HL-60 (cell line): Measurements from ENCODE around the gene CHRM5.

ENCODE experiments used
- DNase-seq, 2 experiments: peaks; one replicate each; pipeline ENCODE4 v3.0.0-alpha.2; 2010 to 2020; ENCODE audit warnings: low read depth in 1 of 2, low spot score in 1 of 2
- H3K27ac ChIP-seq: fragments of 250-450 bp; sonication (Bioruptor Pico); replicated peaks from 2 replicates; pipeline ENCODE4 v1.5.1; 2020; ENCODE audit warnings: mild to moderate bottlenecking, moderate library complexity
- H3K27me3 ChIP-seq: fragments of 250-450 bp; sonication (Bioruptor Pico); 2 replicates; pipeline ENCODE4 v1.5.1; 2021; ENCODE audit warnings: mild to moderate bottlenecking, moderate library complexity; ENCODE audit not compliant: insufficient read depth, poor library complexity, severe bottlenecking
- H3K4me3 ChIP-seq: replicated peaks from 2 replicates; pipeline ENCODE4 v1.5.1; 2011; ENCODE audit warnings: mild to moderate bottlenecking, control low read depth, low read length; ENCODE audit not compliant: insufficient read depth
- GABPA ChIP-seq: IDR thresholded peaks from 2 replicates; pipeline ENCODE4 v1.6.1; 2012; ENCODE audit warnings: low read depth
- POLR2AphosphoS5 ChIP-seq: IDR thresholded peaks from 2 replicates; pipeline ENCODE4 v1.6.1; 2012; ENCODE audit warnings: low read depth
- SPI1 ChIP-seq: IDR thresholded peaks from 2 replicates; pipeline ENCODE4 v1.6.1; 2012; ENCODE audit warnings: low read depth, mild to moderate bottlenecking, borderline replicate concordance
- TF ChIP-seq, protein P1 (sequence below): IDR thresholded peaks from one replicate; pipeline ENCODE4 v1.5.1; 2011; ENCODE audit warnings: low read length, control low read depth, inconsistent platforms; ENCODE audit not compliant: insufficient read depth
- TF ChIP-seq, protein P2 (sequence below): IDR thresholded peaks from 2 replicates; pipeline ENCODE4 v1.6.1; 2012; ENCODE audit warnings: low read depth; ENCODE audit not compliant: insufficient replicate concordance

Gene CHRM5

DNA sequence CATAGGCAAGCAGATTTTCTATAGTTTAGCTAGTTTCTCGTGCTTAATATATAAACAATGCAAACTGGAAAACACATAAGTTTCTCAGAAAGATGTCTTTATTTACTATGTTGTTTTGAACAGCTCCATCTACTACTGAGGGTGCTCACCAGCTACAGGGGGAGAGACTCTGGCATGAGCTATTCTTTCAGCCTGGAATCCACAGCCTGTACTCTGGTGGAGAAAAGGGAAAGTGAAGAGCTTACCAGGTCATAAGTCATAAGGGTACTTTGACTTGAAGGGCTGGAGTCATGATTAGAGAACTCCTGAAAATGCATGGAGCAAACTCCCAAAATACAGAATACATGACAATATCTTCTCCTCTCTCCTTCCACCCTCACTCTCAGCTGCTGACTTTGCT lies 75.1 kb downstream of the CHRM5 start:
- no peaks in the 10 kb centered on the region for H3K27me3 ChIP-seq

DNA sequence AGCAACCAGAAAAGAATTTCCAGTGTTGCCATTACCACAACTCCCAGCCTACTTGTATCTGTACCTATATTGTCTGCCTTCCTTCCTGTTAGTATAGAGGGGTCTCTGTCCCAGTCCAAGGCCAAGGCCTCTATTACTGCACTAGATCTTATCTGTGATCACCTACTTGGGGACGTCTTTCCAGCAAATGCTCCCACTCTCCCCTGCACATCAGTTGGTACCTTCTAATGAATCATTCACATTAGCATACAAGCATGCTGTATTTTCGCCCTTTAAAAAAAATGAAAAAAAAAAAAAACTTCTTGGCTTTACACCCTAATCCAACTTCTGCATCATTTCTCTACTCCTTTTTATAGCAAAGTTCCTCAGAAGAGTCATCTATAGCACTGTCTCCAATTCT lies 75.5 kb downstream of the CHRM5 start:
- Histone ChIP-seq H3K27ac (no peak overlapping the region), H3K27me3 (no peaks in the 10 kb centered on the region), H3K4me3 (no peak overlapping the region)
- TF ChIP-seq SPI1 (no peak), POLR2AphosphoS5 (no peak), GABPA (no peak)
- TF ChIP-seq, protein P1, sequence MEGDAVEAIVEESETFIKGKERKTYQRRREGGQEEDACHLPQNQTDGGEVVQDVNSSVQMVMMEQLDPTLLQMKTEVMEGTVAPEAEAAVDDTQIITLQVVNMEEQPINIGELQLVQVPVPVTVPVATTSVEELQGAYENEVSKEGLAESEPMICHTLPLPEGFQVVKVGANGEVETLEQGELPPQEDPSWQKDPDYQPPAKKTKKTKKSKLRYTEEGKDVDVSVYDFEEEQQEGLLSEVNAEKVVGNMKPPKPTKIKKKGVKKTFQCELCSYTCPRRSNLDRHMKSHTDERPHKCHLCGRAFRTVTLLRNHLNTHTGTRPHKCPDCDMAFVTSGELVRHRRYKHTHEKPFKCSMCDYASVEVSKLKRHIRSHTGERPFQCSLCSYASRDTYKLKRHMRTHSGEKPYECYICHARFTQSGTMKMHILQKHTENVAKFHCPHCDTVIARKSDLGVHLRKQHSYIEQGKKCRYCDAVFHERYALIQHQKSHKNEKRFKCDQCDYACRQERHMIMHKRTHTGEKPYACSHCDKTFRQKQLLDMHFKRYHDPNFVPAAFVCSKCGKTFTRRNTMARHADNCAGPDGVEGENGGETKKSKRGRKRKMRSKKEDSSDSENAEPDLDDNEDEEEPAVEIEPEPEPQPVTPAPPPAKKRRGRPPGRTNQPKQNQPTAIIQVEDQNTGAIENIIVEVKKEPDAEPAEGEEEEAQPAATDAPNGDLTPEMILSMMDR, result no peak
- TF ChIP-seq, protein P2, sequence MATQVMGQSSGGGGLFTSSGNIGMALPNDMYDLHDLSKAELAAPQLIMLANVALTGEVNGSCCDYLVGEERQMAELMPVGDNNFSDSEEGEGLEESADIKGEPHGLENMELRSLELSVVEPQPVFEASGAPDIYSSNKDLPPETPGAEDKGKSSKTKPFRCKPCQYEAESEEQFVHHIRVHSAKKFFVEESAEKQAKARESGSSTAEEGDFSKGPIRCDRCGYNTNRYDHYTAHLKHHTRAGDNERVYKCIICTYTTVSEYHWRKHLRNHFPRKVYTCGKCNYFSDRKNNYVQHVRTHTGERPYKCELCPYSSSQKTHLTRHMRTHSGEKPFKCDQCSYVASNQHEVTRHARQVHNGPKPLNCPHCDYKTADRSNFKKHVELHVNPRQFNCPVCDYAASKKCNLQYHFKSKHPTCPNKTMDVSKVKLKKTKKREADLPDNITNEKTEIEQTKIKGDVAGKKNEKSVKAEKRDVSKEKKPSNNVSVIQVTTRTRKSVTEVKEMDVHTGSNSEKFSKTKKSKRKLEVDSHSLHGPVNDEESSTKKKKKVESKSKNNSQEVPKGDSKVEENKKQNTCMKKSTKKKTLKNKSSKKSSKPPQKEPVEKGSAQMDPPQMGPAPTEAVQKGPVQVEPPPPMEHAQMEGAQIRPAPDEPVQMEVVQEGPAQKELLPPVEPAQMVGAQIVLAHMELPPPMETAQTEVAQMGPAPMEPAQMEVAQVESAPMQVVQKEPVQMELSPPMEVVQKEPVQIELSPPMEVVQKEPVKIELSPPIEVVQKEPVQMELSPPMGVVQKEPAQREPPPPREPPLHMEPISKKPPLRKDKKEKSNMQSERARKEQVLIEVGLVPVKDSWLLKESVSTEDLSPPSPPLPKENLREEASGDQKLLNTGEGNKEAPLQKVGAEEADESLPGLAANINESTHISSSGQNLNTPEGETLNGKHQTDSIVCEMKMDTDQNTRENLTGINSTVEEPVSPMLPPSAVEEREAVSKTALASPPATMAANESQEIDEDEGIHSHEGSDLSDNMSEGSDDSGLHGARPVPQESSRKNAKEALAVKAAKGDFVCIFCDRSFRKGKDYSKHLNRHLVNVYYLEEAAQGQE, result no peak
- no peak for DNase-seq

More for the DNA sequence above, 75.1 kb downstream of the CHRM5 start:
- DNase-seq, result no peak
- TF ChIP-seq GABPA (no peak), POLR2AphosphoS5 (no peak), SPI1 (no peak)
- TF ChIP-seq, protein P1, result no peak
- TF ChIP-seq, protein P2, result no peak
- Histone ChIP-seq H3K4me3 (no peak overlapping the region), H3K27ac (no peak overlapping the region)

DNA sequence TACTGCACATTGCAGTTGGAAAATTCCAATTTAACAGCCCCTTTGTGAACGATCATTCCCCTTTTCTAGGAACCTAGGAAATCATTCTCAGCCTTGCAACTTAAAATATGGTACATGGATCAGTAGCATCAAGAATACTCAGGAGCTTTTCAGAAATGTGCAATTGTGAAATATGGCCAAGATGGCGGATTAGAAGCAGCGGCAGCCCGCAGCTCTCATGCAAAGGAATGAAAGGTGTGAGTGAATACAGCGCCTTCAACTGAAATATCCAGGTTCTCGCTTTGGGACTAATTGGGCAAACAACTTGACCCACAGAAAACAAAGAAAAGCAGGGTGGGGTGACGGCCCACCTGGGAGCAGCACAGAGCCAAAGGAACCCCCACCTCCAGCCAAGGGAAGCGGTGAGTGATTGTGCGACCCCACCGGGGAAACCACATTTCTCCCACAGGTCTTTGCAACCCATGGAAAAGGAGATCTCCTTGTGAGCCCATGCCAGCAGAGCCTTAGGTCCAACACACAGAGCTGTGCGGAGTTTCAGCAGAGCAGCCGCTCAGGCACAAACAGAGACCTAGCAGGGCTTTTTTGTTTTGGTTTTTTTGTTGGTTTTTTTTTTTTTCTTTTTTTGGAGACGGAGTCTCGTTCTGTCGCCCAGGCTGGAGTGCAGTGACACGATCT lies 78.3 kb downstream of the CHRM5 start:
- Histone ChIP-seq H3K4me3 (no peak overlapping the region), H3K27ac (no peak overlapping the region), H3K27me3 (no peaks in the 10 kb centered on the region)
- no peak for DNase-seq
- TF ChIP-seq GABPA (no peak), POLR2AphosphoS5 (no peak), SPI1 (no peak)
- TF ChIP-seq, protein P2, result no peak
- TF ChIP-seq, protein P1, result no peak
